Tibial nerve (tissue), 4 donors: ENCODE measurements around the gene CDK15. TPM values are rescaled to one million over a fixed set of nuclear protein-coding genes. Genes with fewer than 3 reads are reported as not detected.

ENCODE experiments used
- DNase-seq, 2 donors: peaks; one replicate each; pipeline ENCODE4 v3.0.0-alpha.2; 2019; ENCODE audit warnings: low spot score in 2 of 2
- H3K27ac ChIP-seq, 4 donors: fragments of 200-600 bp; sonication (generic) in 3 of 4; one replicate each; pipeline ENCODE4 v1.5.1; 2017 to 2019; ENCODE audit warnings: mild to moderate bottlenecking in 1 of 4
- H3K27me3 ChIP-seq, 2 donors: fragments of 200-600 bp; sonication (generic) in 1 of 2; one replicate each; pipeline versions ENCODE4 v1.5.1 to v1.6.0; 2017 to 2019
- H3K36me3 ChIP-seq, 3 donors: fragments of 200-600 bp; sonication (generic); one replicate each; pipeline ENCODE4 v1.5.1; 2018 to 2019
- H3K4me1 ChIP-seq, 4 donors: fragments of 200-600 bp; sonication (generic) in 3 of 4; one replicate each; pipeline ENCODE4 v1.5.1; 2017 to 2019
- H3K4me3 ChIP-seq, 4 donors: fragments of 200-600 bp; sonication (generic) in 3 of 4; one replicate each; pipeline ENCODE4 v1.5.1; 2017 to 2019; ENCODE audit warnings: mild to moderate bottlenecking in 1 of 4, moderate library complexity in 1 of 4
- H3K9me3 ChIP-seq, 4 donors: fragments of 200-600 bp; sonication (generic) in 3 of 4; one replicate each; pipeline ENCODE4 v1.5.1; 2017 to 2019
- CTCF ChIP-seq, 5 experiments: fragments of 200-600 bp in 3 of 5; fragments of 450-650 bp in 2 of 5; sonication (generic) in 3 of 5; IDR thresholded peaks; one replicate each; pipeline ENCODE4 v1.5.1; 2016 to 2019; ENCODE audit warnings: antibody characterized with exemption in 5 of 5, mild to moderate bottlenecking in 3 of 5, moderate library complexity in 2 of 5
- EP300 ChIP-seq, 2 donors: sonication (generic); formaldehyde crosslinking; IDR thresholded peaks; one replicate each; pipeline ENCODE4 v1.6.1; 2017; ENCODE audit warnings: antibody characterized with exemption in 2 of 2, mild to moderate bottlenecking in 1 of 2
- POLR2A ChIP-seq, 2 donors: fragments of 450-650 bp; IDR thresholded peaks; one replicate each; pipeline ENCODE4 v1.6.1; 2017; ENCODE audit warnings: antibody characterized with exemption in 2 of 2, mild to moderate bottlenecking in 2 of 2, moderate library complexity in 2 of 2
- WGBS, 2 donors: methylation state at CpG; one replicate each; pipeline ENCODE4 v1.1.5; 2018; 5-methylcytosine and 5-hydroxymethylcytosine counted together
- total RNA-seq, 4 donors: library from RNA; depleted of rRNA; stranded (reverse); fragments of >200 nt; gene quantifications; one replicate each; pipeline ENCODE4 v1.1.0, GENCODE V29; 2016

The CDK15 gene
- total RNA-seq, 4 donors from 2014 or later = 0.90 to 6.5 (median 1.4) TPM

GRCh38 chr2:201833781-201834180 is 27.4 kb downstream of the CDK15 start:
- no peaks in the 10 kb centered on the region for H3K27me3 ChIP-seq
- no peak overlapping the region for H3K27ac ChIP-seq
- no peaks in the 10 kb centered on the region for H3K9me3 ChIP-seq
- no peak for DNase-seq
- H3K4me3 ChIP-seq = no peak overlapping the region
- no peaks in the 10 kb centered on the region for H3K36me3 ChIP-seq
- no peaks in the 10 kb centered on the region for H3K4me1 ChIP-seq
- WGBS, 2 donors = 47 to 52% methylated on average over 9 of the region's 9 CpGs
- TF ChIP-seq EP300 (IDR thresholded peaks at IDR 0.05) (no peak), POLR2A (IDR thresholded peaks at IDR 0.05) (no peak), CTCF (IDR thresholded peaks at IDR 0.05) (no peak)

DNA sequence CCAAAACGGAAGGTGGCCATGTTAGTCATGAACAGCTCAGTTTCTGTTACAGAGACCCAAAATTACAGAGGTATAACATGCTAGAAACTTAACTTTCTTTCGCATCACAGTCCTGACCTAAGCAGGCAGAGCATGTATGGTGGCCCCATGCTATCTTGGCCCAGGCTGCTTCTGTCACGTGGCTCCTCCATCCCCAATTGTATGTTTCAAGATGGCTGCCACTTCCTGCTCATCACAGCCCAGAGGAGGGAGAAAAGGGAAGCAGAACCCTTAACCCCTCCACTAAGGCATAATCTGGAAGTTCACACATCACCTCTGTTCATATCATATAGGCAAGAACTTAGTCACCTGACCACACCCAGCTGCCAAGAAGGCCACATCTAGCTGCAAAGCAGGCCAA is 28.7 kb downstream of the CDK15 start:
- Histone ChIP-seq H3K4me3 (no peak overlapping the region), H3K9me3 (peaks cover 0 to 4% (median 0%) of the 10 kb centered on the region in 4 donors), H3K27me3 (no peaks in the 10 kb centered on the region), H3K36me3 (no peaks in the 10 kb centered on the region), H3K4me1 (no peaks in the 10 kb centered on the region), H3K27ac (no peak overlapping the region)
- no peak for DNase-seq
- TF ChIP-seq CTCF (IDR thresholded peaks at IDR 0.05) (no peak), EP300 (IDR thresholded peaks at IDR 0.05) (no peak), POLR2A (IDR thresholded peaks at IDR 0.05) (no peak)
- 95 to 96% methylated on average over 3 of the region's 3 CpGs for WGBS, 2 donors

GRCh38 chr2:201837391-201837790 is 31.1 kb downstream of the CDK15 start:
- H3K36me3 ChIP-seq = no peaks in the 10 kb centered on the region
- no peak for TF ChIP-seq POLR2A (IDR thresholded peaks at IDR 0.05)
- TF ChIP-seq EP300 (IDR thresholded peaks at IDR 0.05) = no peak
- no peak for TF ChIP-seq CTCF (IDR thresholded peaks at IDR 0.05)
- H3K4me3 ChIP-seq = no peak overlapping the region
- no peak for DNase-seq
- 42 to 55% methylated on average over 2 of the region's 2 CpGs for WGBS, 2 donors
- peaks cover 0 to 19% (median 3%) of the 10 kb centered on the region in 4 donors for H3K9me3 ChIP-seq
- no peaks in the 10 kb centered on the region for H3K4me1 ChIP-seq
- H3K27ac ChIP-seq = no peak overlapping the region
- H3K27me3 ChIP-seq = no peaks in the 10 kb centered on the region

GRCh38 chr2:201837824-201838431 is 31.6 kb downstream of the CDK15 start:
- peaks cover 0 to 4% (median 0%) of the 10 kb centered on the region in 4 donors for H3K4me1 ChIP-seq
- DNase-seq = no peak
- WGBS, 2 donors = 83 to 85% methylated on average over 4 of the region's 4 CpGs
- no peak for TF ChIP-seq EP300 (IDR thresholded peaks at IDR 0.05)
- no peak for TF ChIP-seq CTCF (IDR thresholded peaks at IDR 0.05)
- TF ChIP-seq POLR2A (IDR thresholded peaks at IDR 0.05) = no peak
- no peak overlapping the region for H3K27ac ChIP-seq
- no peak overlapping the region for H3K4me3 ChIP-seq
- peaks cover 0 to 19% (median 3%) of the 10 kb centered on the region in 4 donors for H3K9me3 ChIP-seq
- H3K36me3 ChIP-seq = no peaks in the 10 kb centered on the region
- H3K27me3 ChIP-seq = no peaks in the 10 kb centered on the region

- TF ChIP-seq EP300 (IDR thresholded peaks at IDR 0.05) (no peak), CTCF (IDR thresholded peaks at IDR 0.05) (no peak), POLR2A (IDR thresholded peaks at IDR 0.05) (no peak)
- WGBS, 2 donors = 92 to 98% methylated on average over 4 of the region's 4 CpGs
Measured at GRCh38 chr2:201839727-201840126, 33.4 kb downstream of the CDK15 start.

More at GRCh38 chr2:201839727-201840126, 33.4 kb downstream of the CDK15 start:
- no peak for DNase-seq
- H3K27ac ChIP-seq = no peak overlapping the region
- H3K9me3 ChIP-seq = peaks cover 0 to 19% (median 3%) of the 10 kb centered on the region in 4 donors
- no peaks in the 10 kb centered on the region for H3K27me3 ChIP-seq
- no peak overlapping the region for H3K4me3 ChIP-seq
- H3K36me3 ChIP-seq = no peaks in the 10 kb centered on the region
- H3K4me1 ChIP-seq = peaks cover 0 to 7% (median 0%) of the 10 kb centered on the region in 4 donors
